Kidney epithelial cell (primary cell): ENCODE data around the gene ISL1. TPM values are rescaled to one million over a fixed set of nuclear protein-coding genes. Genes with fewer than 3 reads are reported as not detected.

Experiments
- DNase-seq: peaks from one replicate; pipeline ENCODE4 v3.0.0-alpha.2; 2010; ENCODE audit warnings: low read depth
- H3K27me3 ChIP-seq: 2 replicates; pipeline ENCODE4 v1.6.0; 2011; ENCODE audit warnings: low read length; ENCODE audit not compliant: control insufficient read depth, insufficient read depth
- H3K36me3 ChIP-seq: 2 replicates; pipeline ENCODE4 v1.5.1; 2011; ENCODE audit warnings: low read length; ENCODE audit not compliant: control insufficient read depth, insufficient read depth
- H3K4me3 ChIP-seq: 2 replicates; pipeline ENCODE4 v1.5.1; 2011; ENCODE audit warnings: low read depth, mild to moderate bottlenecking, control low read depth, low read length
- total RNA-seq: library from RNA; depleted of rRNA; stranded (reverse); fragments of >200 nt; gene quantifications from 2 replicates; pipeline ENCODE4 v1.2.3, GENCODE V29; 2015
- TF ChIP-seq, protein P1 (sequence below): IDR thresholded peaks from 2 replicates; pipeline ENCODE4 v1.5.1; 2011; ENCODE audit warnings: mild to moderate bottlenecking, moderate library complexity, low read length, control low read depth, inconsistent platforms; ENCODE audit not compliant: insufficient read depth, poor library complexity, severe bottlenecking

The ISL1 gene
- total RNA-seq, 1 donor from 2014 or later: 0.17 TPM

DNA sequence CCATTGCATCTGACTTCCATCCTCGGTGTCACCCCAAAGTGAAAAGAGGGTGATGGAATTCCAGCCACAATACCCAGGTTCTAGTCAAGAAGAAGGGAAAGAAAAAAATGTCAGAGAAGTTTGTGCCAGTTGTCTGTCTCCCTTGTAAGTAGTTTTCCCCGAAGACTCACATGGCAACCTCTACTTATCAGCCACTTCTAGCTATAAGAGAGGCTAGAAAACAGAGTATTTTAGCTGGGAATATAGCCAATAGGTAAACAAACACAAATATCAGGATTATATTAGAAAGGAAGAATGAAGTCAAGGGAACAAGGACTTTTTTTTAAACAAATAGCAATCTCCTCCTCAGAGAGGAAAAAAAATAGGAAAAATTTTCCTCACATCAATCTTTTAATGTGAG is 12.2 kb upstream of the ISL1 start:
- Histone ChIP-seq H3K36me3 (no peaks in the 10 kb centered on the region), H3K27me3 (no peaks in the 10 kb centered on the region), H3K4me3 (no peak overlapping the region)
- DNase-seq: no peak
- TF ChIP-seq, protein P1, sequence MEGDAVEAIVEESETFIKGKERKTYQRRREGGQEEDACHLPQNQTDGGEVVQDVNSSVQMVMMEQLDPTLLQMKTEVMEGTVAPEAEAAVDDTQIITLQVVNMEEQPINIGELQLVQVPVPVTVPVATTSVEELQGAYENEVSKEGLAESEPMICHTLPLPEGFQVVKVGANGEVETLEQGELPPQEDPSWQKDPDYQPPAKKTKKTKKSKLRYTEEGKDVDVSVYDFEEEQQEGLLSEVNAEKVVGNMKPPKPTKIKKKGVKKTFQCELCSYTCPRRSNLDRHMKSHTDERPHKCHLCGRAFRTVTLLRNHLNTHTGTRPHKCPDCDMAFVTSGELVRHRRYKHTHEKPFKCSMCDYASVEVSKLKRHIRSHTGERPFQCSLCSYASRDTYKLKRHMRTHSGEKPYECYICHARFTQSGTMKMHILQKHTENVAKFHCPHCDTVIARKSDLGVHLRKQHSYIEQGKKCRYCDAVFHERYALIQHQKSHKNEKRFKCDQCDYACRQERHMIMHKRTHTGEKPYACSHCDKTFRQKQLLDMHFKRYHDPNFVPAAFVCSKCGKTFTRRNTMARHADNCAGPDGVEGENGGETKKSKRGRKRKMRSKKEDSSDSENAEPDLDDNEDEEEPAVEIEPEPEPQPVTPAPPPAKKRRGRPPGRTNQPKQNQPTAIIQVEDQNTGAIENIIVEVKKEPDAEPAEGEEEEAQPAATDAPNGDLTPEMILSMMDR: no peak

DNA sequence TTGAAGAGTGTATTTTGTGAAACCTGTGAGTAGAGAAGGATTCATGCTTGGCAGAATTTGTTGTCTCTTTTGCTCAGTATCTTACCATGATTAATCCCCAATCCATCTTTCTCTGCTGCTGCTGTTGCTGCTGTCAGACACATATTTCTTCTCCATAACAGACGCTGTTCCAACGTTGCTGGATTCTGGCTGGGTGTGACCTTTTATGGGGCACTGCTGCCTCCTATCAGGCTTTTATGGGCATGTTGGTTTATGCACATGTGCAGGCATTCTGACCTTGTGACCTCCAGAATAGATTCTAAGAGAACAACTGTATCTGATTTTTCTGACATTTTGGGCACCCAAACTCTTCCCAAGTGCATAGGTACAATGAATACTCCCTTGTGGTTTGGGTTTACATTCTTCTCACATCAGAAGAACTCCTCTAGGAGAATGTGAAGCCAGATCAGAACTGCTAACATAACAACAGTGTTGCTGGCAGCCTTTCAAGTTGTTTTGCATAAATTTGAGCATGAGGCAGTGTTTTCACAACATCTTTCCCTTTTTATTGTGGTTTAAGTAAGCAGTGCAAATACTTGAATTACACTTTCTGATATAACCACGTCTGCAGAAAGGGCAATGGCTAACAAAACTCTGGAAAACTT is 9.2 kb upstream of the ISL1 start:
- H3K36me3 ChIP-seq: no peaks in the 10 kb centered on the region
- peaks cover 25% of the 10 kb centered on the region for H3K27me3 ChIP-seq
- TF ChIP-seq, protein P1: no peak
- no peak for DNase-seq
- no peak overlapping the region for H3K4me3 ChIP-seq

DNA sequence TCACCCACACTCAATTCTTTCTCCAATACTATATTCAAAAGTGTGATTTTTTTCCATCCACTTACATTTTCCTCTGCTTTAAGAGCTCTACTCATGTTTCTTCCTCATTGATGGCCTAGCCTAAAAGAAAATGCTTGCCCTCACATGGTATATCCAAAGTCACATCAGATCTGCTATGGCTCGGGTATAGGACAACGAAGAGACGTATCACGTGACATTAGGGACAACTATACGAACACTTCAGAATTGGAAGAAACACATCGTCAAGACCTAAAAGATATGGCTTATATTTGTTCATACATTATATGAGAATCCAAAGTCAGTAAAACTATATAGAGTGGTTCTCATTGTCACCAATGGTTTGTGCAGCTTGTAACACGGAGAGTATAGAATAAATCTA is 8.2 kb upstream of the ISL1 start:
- no peak overlapping the region for H3K4me3 ChIP-seq
- no peak for DNase-seq
- TF ChIP-seq, protein P1: no peak
- H3K27me3 ChIP-seq: peaks cover 31% of the 10 kb centered on the region
- no peaks in the 10 kb centered on the region for H3K36me3 ChIP-seq

DNA sequence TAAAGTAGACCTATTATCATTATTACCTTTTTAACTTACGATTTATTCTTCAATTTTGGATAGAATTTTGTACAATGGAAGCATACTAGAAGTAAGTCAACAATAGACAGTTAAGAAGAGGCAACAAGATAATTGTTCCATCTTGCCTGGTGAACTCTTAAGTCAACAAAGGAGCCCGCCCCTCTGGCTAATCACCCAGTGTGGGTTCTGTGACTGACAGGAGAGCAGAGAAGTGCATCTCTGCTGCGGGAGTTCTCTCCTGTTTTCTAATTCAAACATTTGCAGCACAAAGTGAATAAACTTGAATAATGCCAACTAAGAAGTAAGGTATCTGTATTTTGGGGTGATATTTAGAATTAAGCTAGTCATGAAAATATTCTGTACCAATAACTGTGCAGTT is 6.7 kb upstream of the ISL1 start:
- H3K36me3 ChIP-seq: no peaks in the 10 kb centered on the region
- H3K27me3 ChIP-seq: peaks cover 38% of the 10 kb centered on the region
- H3K4me3 ChIP-seq: no peak overlapping the region
- DNase-seq: no peak
- TF ChIP-seq, protein P1: no peak

DNA sequence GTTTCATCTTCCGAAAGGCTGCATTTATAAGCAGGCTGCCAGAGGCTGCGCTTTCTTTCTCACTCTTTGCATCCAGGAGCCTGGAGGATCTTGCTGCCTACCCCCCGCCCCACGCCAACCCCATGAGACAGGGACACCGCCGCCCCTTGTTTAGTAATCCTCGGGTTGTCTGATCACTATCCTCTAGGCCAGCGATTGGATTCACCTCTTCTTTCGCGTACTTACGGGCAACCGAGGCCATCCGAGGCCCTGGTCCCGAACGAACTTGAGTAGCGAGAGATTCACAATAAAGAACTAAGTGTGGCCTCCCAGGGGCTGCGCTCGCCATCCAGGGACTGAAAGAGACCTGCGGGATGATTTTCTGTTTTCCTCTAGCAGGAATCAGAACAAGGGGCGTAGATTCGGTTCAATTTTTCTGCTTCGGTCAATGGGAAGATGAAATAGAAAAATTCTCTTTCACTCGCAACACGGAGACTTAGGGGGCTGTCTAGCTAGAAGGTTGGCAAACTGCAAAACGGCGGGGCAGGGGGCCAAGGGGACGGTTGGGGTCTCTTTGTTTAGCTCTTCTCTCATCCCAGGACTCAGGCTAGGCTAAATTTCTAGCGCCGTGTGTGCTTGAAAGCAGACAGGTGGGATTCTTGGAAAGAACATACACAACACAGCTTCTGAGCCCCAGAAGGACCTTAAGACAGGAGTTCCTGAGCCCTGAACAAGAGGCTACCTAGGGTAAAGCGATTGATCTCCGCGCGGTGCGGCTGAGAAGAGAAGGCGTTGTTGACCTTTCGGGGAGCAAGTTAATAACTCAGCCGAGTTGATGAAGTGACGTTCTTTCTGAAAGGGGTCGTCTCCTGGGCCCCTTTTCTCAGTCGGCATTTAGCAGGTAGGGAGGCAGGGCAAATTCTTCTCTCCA is 5.8 kb upstream of the ISL1 start:
- Histone ChIP-seq H3K4me3 (no peak overlapping the region), H3K27me3 (peaks cover 46% of the 10 kb centered on the region), H3K36me3 (no peaks in the 10 kb centered on the region)
- TF ChIP-seq, protein P1: no peak
- no peak for DNase-seq
